NCI-H510A treated with DMSO at 0.1 percent for 48 hours (cell line): ENCODE data around the gene AKAP14.
"Not testable (repeated sequence)": the region's sequence is repeated elsewhere in the genome, so short reads cannot be mapped to it uniquely, and the experiment has no call there.

Experiments
- DNase-seq: peaks from one replicate; lab custom pipeline; 2025; lab: John Stamatoyannopoulos, UW

Gene AKAP14

DNA sequence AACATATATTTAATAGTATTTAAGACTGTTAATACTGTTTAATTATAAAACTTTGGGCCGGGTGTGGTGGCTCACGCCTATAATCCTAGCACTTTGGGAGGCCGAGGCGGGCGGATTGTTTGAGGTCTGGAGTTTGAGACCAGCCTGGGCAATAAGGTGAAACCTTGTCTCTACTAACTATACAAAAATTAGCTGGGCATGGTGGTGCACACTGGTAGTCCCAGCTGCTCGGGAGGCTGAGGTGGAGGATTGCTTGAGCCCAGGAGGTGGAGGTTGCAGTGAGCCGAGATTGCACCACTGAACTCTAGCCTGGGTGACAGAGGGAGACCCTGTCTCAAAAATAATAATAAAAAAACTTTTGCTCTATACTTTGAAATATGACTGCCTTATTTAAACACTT, 26.7 kb downstream of the AKAP14 start:
- not testable (repeated sequence) for DNase-seq

DNA sequence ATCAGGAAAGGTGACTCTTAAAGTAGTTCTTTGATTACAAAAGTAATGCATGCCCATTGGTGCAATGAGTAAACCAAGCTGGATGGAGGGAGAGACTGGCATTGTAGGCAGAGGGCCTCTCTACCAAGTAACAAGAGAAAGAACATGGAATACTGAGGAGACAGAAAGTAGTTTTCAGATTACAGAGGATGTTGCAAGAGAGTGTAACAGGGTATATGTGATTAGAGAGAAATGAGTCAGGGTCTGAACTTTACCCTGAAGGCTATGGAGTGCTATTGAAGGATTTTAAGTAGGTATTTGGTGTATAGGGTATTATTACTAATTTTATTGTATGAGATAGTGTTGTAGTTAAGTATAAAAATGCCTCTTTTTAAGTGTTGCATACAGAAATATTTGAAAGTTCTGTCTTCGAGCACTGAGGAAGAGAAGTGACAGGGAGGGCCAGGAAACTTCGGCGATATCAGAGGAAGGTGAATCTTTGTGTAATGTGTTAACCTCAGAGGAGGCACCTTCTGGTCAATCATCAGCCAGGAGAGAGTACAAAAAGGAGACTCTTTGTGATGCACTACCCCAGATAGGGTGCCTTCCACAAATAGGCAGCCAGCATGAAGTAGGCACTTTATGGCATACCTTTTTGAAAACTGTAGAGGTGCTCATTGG, 39.7 kb downstream of the AKAP14 start:
- DNase-seq: no peak

- no peak for DNase-seq
Observed at GRCh38 chrX:119941336-119941735, 45.6 kb downstream of the AKAP14 start.

GRCh38 chrX:119942173-119942819, 46.6 kb downstream of the AKAP14 start:
- no peak for DNase-seq

DNA sequence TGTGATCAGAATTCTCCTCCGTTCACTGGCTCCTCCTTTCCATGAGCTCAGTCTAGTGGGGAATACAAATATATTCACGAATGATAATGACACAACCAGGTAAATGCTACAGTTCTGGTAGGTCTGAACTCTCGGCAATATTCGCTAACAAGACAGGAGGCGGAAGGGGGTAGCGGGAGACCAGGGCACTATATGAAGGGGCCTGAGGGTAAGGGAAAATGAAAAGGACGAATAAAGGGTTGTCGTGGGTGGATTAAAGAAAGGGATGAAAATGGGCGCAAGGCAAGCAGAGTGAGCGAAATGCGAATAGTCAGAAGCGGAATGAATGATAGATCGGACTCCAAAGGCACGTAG, 47.1 kb downstream of the AKAP14 start:
- no peak for DNase-seq

GRCh38 chrX:119943185-119943988, 47.7 kb downstream of the AKAP14 start, which contains the start of gene NKAP:
Gene NKAP, minus strand, starts transcription at chrX:119943751. Its CDS starts 146 bp downstream, at chrX:119943605.
- peak; percentile 75 for DNase-seq

- no peak for DNase-seq
Observed at GRCh38 chrX:119945481-119945880, 49.8 kb downstream of the AKAP14 start.

DNA sequence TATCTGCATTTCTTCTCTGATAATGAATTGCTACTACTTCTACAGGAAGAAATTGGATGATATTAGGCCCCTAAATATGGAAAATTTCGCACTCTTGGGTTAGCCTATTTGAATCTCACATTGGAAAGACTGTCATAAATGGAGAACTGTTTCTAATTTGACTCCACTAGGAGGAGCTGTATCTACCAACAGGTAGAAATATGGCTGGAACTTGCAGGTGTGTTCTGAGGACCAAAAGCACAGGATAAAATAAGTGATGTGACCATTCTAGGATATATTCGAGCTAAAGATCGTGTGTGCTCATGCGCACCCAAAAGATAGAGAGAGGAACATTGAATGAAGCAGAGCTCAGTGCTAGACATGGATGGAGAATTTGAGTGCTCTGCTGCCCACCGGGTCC, 52.7 kb downstream of the AKAP14 start:
- DNase-seq: no peak

- no peak for DNase-seq
Observed at GRCh38 chrX:119954374-119954773, 58.7 kb downstream of the AKAP14 start.

DNA sequence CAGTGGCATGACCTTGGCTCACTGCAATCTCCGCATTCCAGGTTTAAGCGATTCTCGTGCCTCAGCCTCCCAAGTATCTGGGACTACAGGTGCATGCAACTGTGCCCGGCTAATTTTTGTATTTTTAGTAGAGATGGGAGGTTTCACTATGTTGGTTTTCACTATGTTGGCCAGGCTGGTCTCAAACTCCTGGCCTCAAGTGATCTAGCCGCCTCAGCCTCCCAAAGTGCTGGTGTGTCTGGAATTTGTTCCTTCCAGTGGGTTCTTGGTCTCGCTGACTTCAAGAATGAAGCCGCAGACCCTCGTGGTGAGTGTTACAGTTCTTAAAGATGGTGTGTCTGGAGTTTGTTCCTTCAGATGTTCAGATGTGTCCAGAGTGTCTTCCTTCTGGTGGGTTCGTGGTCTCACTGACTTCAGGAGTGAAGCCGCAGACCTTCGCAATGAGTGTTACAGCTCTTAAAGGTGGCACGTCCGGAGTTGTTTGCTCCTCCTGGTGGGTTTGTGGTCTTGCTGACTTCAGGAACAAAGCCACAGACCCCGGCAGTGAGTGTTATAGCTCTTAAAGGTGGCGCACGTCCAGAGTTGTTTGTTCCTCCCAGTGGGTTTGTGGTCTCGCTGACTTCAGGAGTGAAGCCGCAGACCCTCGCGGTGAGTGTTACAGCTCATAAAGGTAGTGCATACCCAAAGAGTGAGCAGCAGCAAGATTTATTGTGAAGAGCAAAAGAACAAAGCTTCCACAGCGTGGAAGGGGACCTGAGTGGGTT, 60.3 kb downstream of the AKAP14 start:
- not testable (repeated sequence) for DNase-seq

DNA sequence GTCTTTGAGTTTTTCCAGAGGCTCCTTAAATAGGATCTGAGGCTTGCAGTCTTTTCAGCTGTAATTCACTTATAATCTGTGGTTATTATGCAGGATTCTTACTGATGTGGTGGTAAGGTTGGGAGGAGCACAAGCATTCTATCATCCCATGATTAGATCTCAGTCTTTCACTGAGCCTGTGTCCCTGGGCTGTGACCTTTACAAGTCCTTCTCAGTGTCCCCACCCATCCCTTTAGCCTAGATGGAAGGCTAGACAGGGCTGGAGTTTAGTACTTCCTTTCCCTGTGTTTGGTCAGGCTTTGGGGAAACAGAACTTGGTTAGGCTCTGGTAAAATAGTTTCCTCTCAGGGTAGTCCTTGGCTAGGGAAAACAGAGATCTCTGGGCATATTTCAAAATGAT, 64.9 kb downstream of the AKAP14 start:
- no peak for DNase-seq

GRCh38 chrX:119966837-119967236, 71.1 kb downstream of the AKAP14 start:
- DNase-seq: not testable (repeated sequence)
